Gastrocnemius medialis (tissue), 4 donors: ENCODE data around the gene PTPRF. TPM values are rescaled to one million over a fixed set of nuclear protein-coding genes. Genes with fewer than 3 reads are reported as not detected.

Experiments
- ATAC-seq, 2 donors: fragments of 150-250 bp; one replicate each; pipeline ENCODE4 v1.9.1; 2016
- DNase-seq, 2 donors: peaks; one replicate each; pipeline ENCODE4 v3.0.0-alpha.2; 2019
- H3K27ac ChIP-seq, 4 donors: fragments of 200-600 bp; sonication (generic); 1 replicate in 1 of 4; 2 replicates in 3 of 4; pipeline ENCODE4 v1.5.1; 2016 to 2018; ENCODE audit warnings: mild to moderate bottlenecking in 2 of 4, moderate library complexity in 1 of 4
- H3K27me3 ChIP-seq, 3 donors: fragments of 200-600 bp; sonication (generic) in 2 of 3; 1 replicate in 1 of 3; 2 replicates in 2 of 3; pipeline versions ENCODE4 v1.5.1 to v1.6.0; 2016 to 2019; ENCODE audit warnings: mild to moderate bottlenecking in 1 of 3, moderate library complexity in 1 of 3
- H3K36me3 ChIP-seq, 2 donors: fragments of 200-600 bp; sonication (generic) in 1 of 2; one replicate each; pipeline ENCODE4 v1.5.1; 2017 to 2018
- H3K4me1 ChIP-seq, 2 donors: fragments of 200-600 bp; sonication (generic) in 1 of 2; one replicate each; pipeline ENCODE4 v1.5.1; 2016 to 2017; ENCODE audit warnings: mild to moderate bottlenecking in 2 of 2
- H3K4me3 ChIP-seq, 4 donors: fragments of 200-600 bp; sonication (generic) in 3 of 4; 1 replicate in 1 of 4; 2 replicates in 3 of 4; pipeline ENCODE4 v1.5.1; 2016 to 2019; ENCODE audit warnings: mild to moderate bottlenecking in 2 of 4
- H3K9me3 ChIP-seq, 3 donors: fragments of 200-600 bp; sonication (generic) in 2 of 3; 1 replicate in 1 of 3; 2 replicates in 2 of 3; pipeline ENCODE4 v1.5.1; 2016 to 2019
- POLR2A ChIP-seq, 2 donors: fragments of 450-650 bp; IDR thresholded peaks; one replicate each; pipeline ENCODE4 v1.6.1; 2017; ENCODE audit warnings: antibody characterized with exemption in 2 of 2, mild to moderate bottlenecking in 2 of 2, moderate library complexity in 2 of 2
- in situ Hi-C, 4 donors: fragments of 200-750 bp; cut with MboI; loops; one replicate each; pipeline versions ENCODE4 v1.15.0 to v1.8.0; 2017; ENCODE audit warnings: low sequenced_read_pairs in 4 of 4
- intact Hi-C: fragments of 100-400 bp; cut with DNase I; formaldehyde crosslinking; loops from one replicate; pipeline ENCODE4 v1.15.1; 2023; ENCODE audit warnings: low total_unique reads
- total RNA-seq, 4 donors: library from RNA; depleted of rRNA; stranded (reverse); fragments of >200 nt; gene quantifications; one replicate each; pipeline versions ENCODE4 v1.1.0 to v1.2.3, GENCODE V29; 2016
- TF ChIP-seq, protein P1 (sequence below), 5 experiments: fragments of 450-650 bp in 3 of 5; fragments of 200-600 bp in 2 of 5; sonication (generic) in 2 of 5; IDR thresholded peaks in 4 of 5; conservative IDR thresholded peaks in 1 of 5; 1 replicate in 4 of 5; 2 replicates in 1 of 5; pipeline ENCODE4 v1.5.1; 2016 to 2019; ENCODE audit warnings: antibody characterized with exemption in 5 of 5, mild to moderate bottlenecking in 3 of 5, moderate library complexity in 3 of 5

Gene PTPRF
- total RNA-seq, 4 donors from 2014 or later: 1.8 to 2.6 (median 2.5) TPM

GRCh38 chr1:43552813-43553212 lies 22.1 kb downstream of the PTPRF start:
- Histone ChIP-seq H3K27me3 (no peaks in the 10 kb centered on the region), H3K27ac (no peak overlapping the region), H3K36me3 (no peaks in the 10 kb centered on the region), H3K4me1 (no peaks in the 10 kb centered on the region), H3K9me3 (no peaks in the 10 kb centered on the region), H3K4me3 (no peak overlapping the region)
- ATAC-seq (no peak), DNase-seq (no peak)
- in situ Hi-C loops: no loop called here
- intact Hi-C loops: no loop called here
- TF ChIP-seq, protein P1, sequence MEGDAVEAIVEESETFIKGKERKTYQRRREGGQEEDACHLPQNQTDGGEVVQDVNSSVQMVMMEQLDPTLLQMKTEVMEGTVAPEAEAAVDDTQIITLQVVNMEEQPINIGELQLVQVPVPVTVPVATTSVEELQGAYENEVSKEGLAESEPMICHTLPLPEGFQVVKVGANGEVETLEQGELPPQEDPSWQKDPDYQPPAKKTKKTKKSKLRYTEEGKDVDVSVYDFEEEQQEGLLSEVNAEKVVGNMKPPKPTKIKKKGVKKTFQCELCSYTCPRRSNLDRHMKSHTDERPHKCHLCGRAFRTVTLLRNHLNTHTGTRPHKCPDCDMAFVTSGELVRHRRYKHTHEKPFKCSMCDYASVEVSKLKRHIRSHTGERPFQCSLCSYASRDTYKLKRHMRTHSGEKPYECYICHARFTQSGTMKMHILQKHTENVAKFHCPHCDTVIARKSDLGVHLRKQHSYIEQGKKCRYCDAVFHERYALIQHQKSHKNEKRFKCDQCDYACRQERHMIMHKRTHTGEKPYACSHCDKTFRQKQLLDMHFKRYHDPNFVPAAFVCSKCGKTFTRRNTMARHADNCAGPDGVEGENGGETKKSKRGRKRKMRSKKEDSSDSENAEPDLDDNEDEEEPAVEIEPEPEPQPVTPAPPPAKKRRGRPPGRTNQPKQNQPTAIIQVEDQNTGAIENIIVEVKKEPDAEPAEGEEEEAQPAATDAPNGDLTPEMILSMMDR (IDR thresholded peaks at IDR 0.05 in 4 of 5, conservative IDR thresholded peaks at IDR 0.05 in 1 of 5): no peak
- no peak for TF ChIP-seq POLR2A (IDR thresholded peaks at IDR 0.05)

GRCh38 chr1:43554444-43554992 lies 23.8 kb downstream of the PTPRF start:
- in situ Hi-C loops (no loop called here), intact Hi-C loops (no loop called here)
- TF ChIP-seq, protein P1 (IDR thresholded peaks at IDR 0.05 in 4 of 5, conservative IDR thresholded peaks at IDR 0.05 in 1 of 5): no peak
- TF ChIP-seq POLR2A (IDR thresholded peaks at IDR 0.05): no peak
- Histone ChIP-seq H3K36me3 (no peaks in the 10 kb centered on the region), H3K9me3 (no peaks in the 10 kb centered on the region), H3K27me3 (no peaks in the 10 kb centered on the region), H3K27ac (no peak overlapping the region), H3K4me3 (no peak overlapping the region), H3K4me1 (no peaks in the 10 kb centered on the region)
- ATAC-seq: no peak
- no peak for DNase-seq

DNA sequence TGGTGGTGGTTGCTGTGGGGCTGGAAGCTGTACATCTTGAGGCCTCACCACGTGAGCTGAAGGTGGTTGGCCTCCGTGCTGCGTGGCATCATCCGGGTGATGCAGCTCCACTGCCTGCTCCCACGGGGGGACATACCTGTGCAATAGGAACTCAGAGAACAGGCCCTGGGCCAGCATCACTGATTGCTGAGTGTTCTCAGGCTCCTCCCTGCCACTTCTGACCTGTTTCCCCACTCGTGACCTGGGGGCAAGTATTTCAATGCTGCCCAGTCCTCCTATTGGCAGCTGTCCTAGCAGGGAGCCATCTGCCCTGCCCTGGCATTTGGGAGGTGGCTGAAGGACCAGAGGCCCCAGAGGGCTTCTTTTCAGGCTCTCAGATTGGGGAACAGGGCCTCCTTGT lies 26.1 kb downstream of the PTPRF start:
- ATAC-seq: no peak

GRCh38 chr1:43557744-43558245 lies 27.1 kb downstream of the PTPRF start:
- H3K27me3 ChIP-seq: no peaks in the 10 kb centered on the region
- H3K36me3 ChIP-seq: no peaks in the 10 kb centered on the region
- no peaks in the 10 kb centered on the region for H3K4me1 ChIP-seq
- no peak for DNase-seq
- H3K9me3 ChIP-seq: no peaks in the 10 kb centered on the region
- ATAC-seq: no peak
- intact Hi-C loops (no loop called here), in situ Hi-C loops (no loop called here)
- H3K27ac ChIP-seq: no peak overlapping the region
- TF ChIP-seq POLR2A (IDR thresholded peaks at IDR 0.05): no peak
- TF ChIP-seq, protein P1 (IDR thresholded peaks at IDR 0.05 in 4 of 5, conservative IDR thresholded peaks at IDR 0.05 in 1 of 5): no peak
- H3K4me3 ChIP-seq: no peak overlapping the region

More for the DNA sequence above, 26.1 kb downstream of the PTPRF start:
- H3K27me3 ChIP-seq: no peaks in the 10 kb centered on the region
- intact Hi-C loops: no loop called here
- TF ChIP-seq, protein P1 (IDR thresholded peaks at IDR 0.05 in 4 of 5, conservative IDR thresholded peaks at IDR 0.05 in 1 of 5): no peak
- TF ChIP-seq POLR2A (IDR thresholded peaks at IDR 0.05): no peak
- in situ Hi-C loops: no loop called here
- no peaks in the 10 kb centered on the region for H3K9me3 ChIP-seq
- no peak overlapping the region for H3K4me3 ChIP-seq
- no peak for DNase-seq
- no peak overlapping the region for H3K27ac ChIP-seq
- H3K36me3 ChIP-seq: no peaks in the 10 kb centered on the region
- H3K4me1 ChIP-seq: no peaks in the 10 kb centered on the region
